Mucosa of stomach (tissue), 1 donor: ENCODE results near the gene PTGR1.
A peak's percentile ranks its signal among the peaks of the same experiment; 100 is the strongest.

Experiments
- H3K27me3 ChIP-seq: one replicate; pipeline ENCODE4 v1.7.0; 2013; ENCODE audit warnings: mild to moderate bottlenecking, low read length; ENCODE audit not compliant: control insufficient read depth, insufficient read depth
- H3K36me3 ChIP-seq: one replicate; pipeline ENCODE4 v1.7.0; 2013; ENCODE audit warnings: low read length; ENCODE audit not compliant: control insufficient read depth, insufficient read depth
- H3K4me1 ChIP-seq: one replicate; pipeline ENCODE4 v1.7.0; 2013; ENCODE audit warnings: mild to moderate bottlenecking, low read length; ENCODE audit not compliant: control insufficient read depth, insufficient read depth
- H3K4me3 ChIP-seq: one replicate; pipeline ENCODE4 v1.7.0; 2013; ENCODE audit warnings: low read length
- H3K9ac ChIP-seq: one replicate; pipeline ENCODE4 v1.7.0; 2013; ENCODE audit warnings: mild to moderate bottlenecking, low read length, moderate library complexity
- H3K9me3 ChIP-seq: one replicate; pipeline ENCODE4 v1.7.0; 2013; ENCODE audit warnings: mild to moderate bottlenecking, low read length, moderate library complexity; ENCODE audit not compliant: control insufficient read depth
- donor health status: Pancreatic carcinoma.

Gene PTGR1

DNA sequence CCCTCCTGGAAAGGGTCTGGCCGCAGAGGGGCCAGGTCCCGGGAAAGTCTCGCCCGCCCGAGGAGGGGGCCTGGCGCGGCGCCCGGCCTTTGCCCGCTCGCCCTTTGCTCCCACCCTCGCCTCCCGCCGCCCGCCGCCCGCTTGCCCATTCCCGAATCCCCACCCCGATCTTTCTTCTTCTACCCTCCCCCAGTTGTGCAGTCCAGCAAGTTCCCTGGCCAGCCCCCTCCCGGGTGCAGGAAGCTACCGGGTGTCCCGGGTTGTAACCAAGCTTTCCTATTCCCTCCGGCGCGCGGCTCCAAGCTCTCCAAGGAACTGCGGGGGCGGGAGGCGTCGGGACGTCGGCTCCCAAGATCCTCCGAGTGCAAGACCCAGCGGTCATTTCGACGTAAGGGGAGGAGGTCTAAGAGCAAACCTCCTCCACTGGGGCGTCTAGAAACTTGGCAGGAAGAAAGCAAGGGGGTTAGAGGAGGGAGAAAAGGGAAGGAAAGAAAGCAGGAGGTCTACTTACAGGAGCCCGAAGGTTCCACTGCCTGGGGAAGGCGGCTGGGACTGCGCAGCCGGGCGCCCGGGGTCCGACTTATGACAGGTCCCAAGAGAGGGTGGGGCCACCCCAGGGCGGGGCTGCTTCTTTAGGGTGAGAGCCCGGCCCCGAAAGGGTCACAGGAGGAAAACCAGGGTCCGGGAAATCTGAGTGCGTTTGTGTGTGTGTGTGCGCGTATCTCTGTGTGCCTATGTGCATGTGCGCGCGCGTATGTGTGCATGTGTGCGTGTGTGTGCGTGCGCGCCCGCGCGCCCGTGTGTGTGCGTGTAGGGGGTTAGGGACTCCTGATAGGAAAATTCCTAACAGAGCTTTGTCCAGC is at the start of gene PTGR1:
TSS of gene PTGR1 (minus strand) at position 556 of the 863 bp plus-strand sequence. CDS start 2,225 bp downstream, outside the sequence.
- H3K4me1 ChIP-seq, result peaks cover 38% of the 10 kb centered on the region
- peak within 1 kb of the TSS; percentile 90 for H3K9ac ChIP-seq
- no peaks in the 10 kb centered on the region for H3K27me3 ChIP-seq
- peaks cover 5% of the 10 kb centered on the region for H3K36me3 ChIP-seq
- H3K4me3 ChIP-seq, result peak within 1 kb of the TSS; percentile 90
- H3K9me3 ChIP-seq, result no peaks in the 10 kb centered on the region

DNA sequence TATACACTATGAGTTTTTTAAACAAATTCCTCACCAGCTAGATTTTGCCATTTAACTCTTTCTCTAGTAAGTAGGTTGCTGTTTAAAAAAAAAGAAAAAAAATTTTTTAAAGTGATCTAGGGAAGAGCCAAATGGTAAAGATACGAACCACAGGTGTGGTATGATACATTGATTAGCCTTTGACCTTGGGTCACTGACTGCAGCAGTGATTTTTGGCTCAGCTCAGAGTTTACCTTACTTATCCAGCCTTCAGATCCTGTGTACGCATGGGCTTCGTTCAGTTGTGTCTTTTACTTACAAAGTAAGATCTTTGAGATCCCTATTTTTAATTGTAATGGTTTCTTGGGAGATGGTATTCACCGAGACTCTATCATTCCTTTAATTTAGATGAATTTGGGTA is 49.6 kb upstream of the PTGR1 start:
- H3K9ac ChIP-seq, result no peak overlapping the region
- H3K36me3 ChIP-seq, result no peaks in the 10 kb centered on the region
- no peaks in the 10 kb centered on the region for H3K27me3 ChIP-seq
- H3K4me3 ChIP-seq, result no peak overlapping the region
- no peaks in the 10 kb centered on the region for H3K4me1 ChIP-seq
- no peaks in the 10 kb centered on the region for H3K9me3 ChIP-seq

DNA sequence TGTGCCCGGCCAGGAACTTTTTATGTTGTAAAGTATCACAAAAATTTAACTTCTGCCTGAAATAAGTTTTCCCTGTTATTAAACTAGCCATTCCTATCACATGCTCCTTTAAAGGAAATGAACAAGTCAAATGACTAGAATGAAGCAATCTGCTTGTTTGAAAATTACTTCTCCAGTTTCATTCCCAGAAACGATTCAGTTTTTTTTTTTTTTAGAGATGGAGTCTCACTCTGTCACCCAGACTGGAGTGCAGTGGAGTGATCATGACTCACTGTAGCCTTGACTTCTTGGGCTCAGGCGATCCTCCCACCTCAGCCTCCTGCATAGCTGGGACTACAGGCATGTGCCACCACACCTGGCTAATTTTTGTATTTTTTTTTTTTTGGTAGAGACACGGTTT is 48.6 kb upstream of the PTGR1 start:
- Histone ChIP-seq H3K9ac (no peak overlapping the region), H3K27me3 (no peaks in the 10 kb centered on the region), H3K36me3 (no peaks in the 10 kb centered on the region), H3K9me3 (no peaks in the 10 kb centered on the region), H3K4me3 (no peak overlapping the region), H3K4me1 (no peaks in the 10 kb centered on the region)

DNA sequence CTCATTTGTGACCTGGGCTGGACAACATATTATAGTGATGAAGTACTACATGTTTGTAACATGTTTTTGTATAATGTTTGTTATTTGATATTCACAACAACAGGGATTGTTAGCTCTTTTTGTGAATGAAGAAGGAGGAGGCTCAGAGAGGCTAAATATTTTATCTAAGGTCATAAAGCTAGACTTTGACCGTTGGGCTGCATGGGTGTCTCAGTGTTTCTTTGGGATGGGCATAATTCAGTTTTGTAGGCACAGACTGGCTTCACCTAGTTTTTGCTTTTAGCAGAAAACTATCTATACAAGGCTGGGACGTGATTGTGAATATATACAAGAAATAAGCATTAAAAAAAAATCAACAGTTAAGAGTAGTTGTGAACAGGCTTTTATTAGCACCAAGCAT is 47.0 kb upstream of the PTGR1 start:
- Histone ChIP-seq H3K4me1 (no peaks in the 10 kb centered on the region), H3K27me3 (no peaks in the 10 kb centered on the region), H3K9me3 (no peaks in the 10 kb centered on the region), H3K4me3 (no peak overlapping the region), H3K36me3 (no peaks in the 10 kb centered on the region), H3K9ac (no peak overlapping the region)

DNA sequence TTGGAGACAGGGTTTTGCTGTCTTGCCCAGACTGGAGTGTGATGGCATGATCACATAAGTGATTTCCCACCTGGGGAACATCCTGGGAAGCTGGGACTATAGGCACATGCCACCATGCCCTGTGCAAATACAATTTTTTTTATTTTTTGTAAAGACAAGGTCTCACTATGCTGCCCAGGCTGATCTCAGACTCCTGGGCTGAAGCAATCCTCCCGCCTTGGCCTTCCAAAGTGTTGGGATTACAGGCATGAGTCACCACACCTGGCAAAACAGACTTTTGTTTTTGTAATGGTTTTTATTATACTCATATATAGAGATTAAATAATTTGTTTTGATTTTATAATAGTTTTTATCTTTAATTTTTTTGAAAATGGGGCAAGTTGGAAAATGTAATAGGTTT is 46.4 kb upstream of the PTGR1 start:
- Histone ChIP-seq H3K4me3 (no peak overlapping the region), H3K36me3 (no peaks in the 10 kb centered on the region), H3K27me3 (no peaks in the 10 kb centered on the region), H3K9me3 (no peaks in the 10 kb centered on the region), H3K9ac (no peak overlapping the region), H3K4me1 (no peaks in the 10 kb centered on the region)

DNA sequence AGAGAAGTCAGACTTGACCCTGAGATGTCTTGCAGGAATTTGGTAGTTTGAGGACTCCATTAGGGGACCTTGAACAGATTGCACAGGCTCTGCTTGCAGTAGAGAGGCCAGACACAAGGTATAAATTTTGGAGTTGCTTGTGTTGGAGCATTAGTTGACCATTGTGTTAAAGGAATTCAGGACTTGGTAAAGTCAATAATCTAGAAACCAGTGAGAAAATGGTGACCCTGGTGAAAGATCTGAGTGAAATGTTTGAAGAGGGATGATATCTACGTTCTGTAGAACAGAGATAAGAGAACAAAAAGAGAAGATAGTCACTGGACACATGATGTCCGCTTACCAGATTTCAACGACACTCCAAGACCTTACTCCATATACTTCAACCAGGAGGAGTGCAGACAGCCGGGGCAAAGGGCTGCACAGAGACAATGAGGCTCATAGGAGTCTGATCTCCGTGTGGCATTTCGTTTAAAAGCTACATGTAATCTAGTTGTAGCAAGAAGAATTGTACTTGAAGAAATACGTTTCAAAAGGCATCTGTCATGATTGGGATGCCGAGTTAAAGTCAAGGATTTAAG is 44.8 kb upstream of the PTGR1 start:
- no peaks in the 10 kb centered on the region for H3K27me3 ChIP-seq
- no peaks in the 10 kb centered on the region for H3K4me1 ChIP-seq
- H3K9ac ChIP-seq, result no peak overlapping the region

DNA sequence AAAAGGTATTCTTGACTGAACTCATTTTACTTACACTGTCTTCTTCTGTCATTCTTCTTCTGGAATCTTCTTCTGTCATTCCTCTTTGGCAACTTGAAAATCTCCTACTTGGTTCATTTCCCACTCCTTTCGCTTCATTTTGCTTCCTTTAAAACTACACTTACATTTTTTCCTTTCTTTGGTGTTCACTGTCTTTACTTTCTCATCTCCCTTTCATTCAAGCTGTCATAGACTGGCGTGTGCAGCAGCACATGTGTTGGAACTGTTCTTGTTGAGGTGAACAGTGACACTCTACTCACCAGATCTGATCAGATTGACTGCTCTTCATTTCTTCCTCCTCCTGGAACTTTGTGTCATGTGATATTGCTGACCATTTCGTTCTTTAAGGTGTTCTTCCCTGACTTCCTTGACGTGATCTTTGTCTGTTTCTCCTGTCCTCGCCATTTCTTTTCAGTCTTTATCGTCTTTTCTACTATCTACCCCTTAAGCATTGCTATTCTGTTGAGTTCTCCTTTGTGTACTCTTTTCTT is 38.0 kb upstream of the PTGR1 start:
- Histone ChIP-seq H3K9me3 (no peaks in the 10 kb centered on the region), H3K4me1 (peaks cover 22% of the 10 kb centered on the region), H3K9ac (no peak overlapping the region), H3K27me3 (no peaks in the 10 kb centered on the region), H3K4me3 (no peak overlapping the region), H3K36me3 (no peaks in the 10 kb centered on the region)

More for the DNA sequence above, 44.8 kb upstream of the PTGR1 start:
- H3K9me3 ChIP-seq, result no peaks in the 10 kb centered on the region
- no peaks in the 10 kb centered on the region for H3K36me3 ChIP-seq
- H3K4me3 ChIP-seq, result no peak overlapping the region

DNA sequence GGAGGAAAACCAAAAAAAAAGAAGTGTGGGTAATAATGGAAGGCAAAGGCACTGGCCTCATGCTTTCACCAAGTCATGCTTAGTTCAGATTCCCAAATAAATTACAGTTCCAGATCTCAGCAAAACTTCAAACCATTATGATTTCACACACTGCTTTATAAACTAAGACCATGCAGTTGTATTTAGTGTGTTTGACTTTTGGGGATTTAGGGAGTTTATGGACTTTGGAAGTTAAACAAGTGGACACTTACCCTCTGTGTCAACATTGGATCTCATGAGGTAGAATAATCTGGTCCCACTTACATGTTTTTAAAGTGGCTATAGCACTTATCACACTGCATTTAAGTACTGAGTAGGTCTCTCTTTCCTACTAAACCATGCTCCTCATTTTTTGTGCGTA is 35.4 kb upstream of the PTGR1 start:
- Histone ChIP-seq H3K4me1 (peaks cover 28% of the 10 kb centered on the region), H3K9ac (no peak overlapping the region)

DNA sequence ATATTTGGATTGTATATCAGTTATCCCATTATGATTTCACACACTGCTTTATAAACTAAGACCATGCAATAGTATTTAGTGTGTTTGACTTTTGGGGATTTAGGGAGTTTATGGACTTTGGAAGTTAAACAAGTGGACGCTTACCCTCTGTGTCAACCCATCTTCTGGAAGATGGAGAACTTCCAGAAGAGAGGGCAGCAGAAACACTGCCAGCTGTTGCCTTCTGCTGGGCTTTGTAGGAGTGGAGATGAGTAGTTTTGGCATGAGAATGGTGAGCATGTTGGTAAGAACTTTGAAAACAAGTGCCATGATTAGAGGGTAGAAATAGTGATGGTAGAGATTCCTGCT is 33.9 kb upstream of the PTGR1 start:
- no peaks in the 10 kb centered on the region for H3K27me3 ChIP-seq
- H3K36me3 ChIP-seq, result no peaks in the 10 kb centered on the region
- peaks cover 28% of the 10 kb centered on the region for H3K4me1 ChIP-seq
- H3K4me3 ChIP-seq, result no peak overlapping the region
- H3K9ac ChIP-seq, result no peak overlapping the region
- no peaks in the 10 kb centered on the region for H3K9me3 ChIP-seq

More for the DNA sequence above, 35.4 kb upstream of the PTGR1 start:
- no peaks in the 10 kb centered on the region for H3K9me3 ChIP-seq
- no peak overlapping the region for H3K4me3 ChIP-seq
- no peaks in the 10 kb centered on the region for H3K27me3 ChIP-seq
- H3K36me3 ChIP-seq, result no peaks in the 10 kb centered on the region

DNA sequence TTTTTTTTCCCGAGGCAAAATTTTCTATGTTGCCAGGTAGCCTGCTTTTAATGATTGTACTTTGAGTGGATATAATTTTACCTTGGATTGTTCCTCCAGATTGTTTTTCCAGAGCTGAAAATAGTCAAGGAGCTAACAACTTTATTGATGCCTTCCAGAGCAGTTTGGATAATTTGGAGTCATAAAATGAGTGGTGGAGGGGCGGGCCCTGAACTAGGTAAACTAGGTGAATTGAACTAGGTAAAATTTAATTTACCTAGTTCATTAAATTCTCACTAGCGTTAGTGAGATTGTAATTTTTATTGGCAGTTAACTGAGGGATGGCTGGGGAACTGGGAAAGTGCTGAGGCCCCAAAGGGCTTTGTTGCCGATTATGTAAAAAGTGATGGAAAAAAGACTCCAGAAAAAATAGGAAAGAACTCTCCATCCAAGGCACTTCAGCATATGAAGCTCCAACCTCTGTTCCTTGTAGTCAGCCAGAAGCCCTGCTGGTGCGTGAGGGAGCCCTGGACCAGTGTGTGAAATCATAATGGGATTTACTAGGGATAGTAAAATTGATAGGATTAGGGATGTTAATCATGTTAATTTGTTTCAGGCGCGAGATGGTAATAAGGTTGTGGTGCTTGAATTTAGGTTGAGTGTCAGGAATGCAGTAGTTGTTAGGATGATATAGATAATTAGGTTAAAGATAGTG is 33.4 kb upstream of the PTGR1 start:
- H3K4me3 ChIP-seq, result no peak overlapping the region
- no peaks in the 10 kb centered on the region for H3K9me3 ChIP-seq
- H3K27me3 ChIP-seq, result no peaks in the 10 kb centered on the region
- no peak overlapping the region for H3K9ac ChIP-seq
- H3K36me3 ChIP-seq, result no peaks in the 10 kb centered on the region
- H3K4me1 ChIP-seq, result peaks cover 28% of the 10 kb centered on the region

DNA sequence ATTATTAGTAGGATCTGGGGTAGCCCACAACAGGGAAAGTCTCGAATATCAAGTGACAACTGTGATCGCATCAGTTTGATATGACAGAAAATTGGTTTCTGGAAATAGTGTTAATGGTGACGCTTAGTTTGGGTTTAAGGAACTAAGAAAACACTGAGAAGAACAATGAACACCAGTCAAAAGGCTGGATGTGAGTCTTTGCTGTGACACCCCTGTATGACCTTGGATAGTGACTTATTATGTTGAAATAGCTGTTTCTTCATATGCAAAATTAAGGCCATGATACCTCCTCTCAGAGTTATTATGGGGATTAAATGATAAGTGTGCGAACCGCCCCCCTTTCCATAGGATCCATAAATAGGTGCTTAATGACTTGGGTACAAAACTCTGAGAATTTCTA is 32.6 kb upstream of the PTGR1 start:
- peak overlapping the region; percentile 87 for H3K4me3 ChIP-seq
- H3K4me1 ChIP-seq, result peaks cover 23% of the 10 kb centered on the region
- no peaks in the 10 kb centered on the region for H3K36me3 ChIP-seq
- no peaks in the 10 kb centered on the region for H3K27me3 ChIP-seq
- H3K9ac ChIP-seq, result peak overlapping the region; percentile 69
- no peaks in the 10 kb centered on the region for H3K9me3 ChIP-seq
